ENCODE results near the gene TDRD12. TPM values are rescaled to one million over a fixed set of nuclear protein-coding genes. Genes with fewer than 3 reads are reported as not detected.
"Not testable (repeated sequence)": the region's sequence is repeated elsewhere in the genome, so short reads cannot be mapped to it uniquely, and the experiment has no call there.

TDRD12 gene
- total RNA-seq, 4 donors from 2014 or later, result 0.48 TPM; not detected in 3

DNA sequence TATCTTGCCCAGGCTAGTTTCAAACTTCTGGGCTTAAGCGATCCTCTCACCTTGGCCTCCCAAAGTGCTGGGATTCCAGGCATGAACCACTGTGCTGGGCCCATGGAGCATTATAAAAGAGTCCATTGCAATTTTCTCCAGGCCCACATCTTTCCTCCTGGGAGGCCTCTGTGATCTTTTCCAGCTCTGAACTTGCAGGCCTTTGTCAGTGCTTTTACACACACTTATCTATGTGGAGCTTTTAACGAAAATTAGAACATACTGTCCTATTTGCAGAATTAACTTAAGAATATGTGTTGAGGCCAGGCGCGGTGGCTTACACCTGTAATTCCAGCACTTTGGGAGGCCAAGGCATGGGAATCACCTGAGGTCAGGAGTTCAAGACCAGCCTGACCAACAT lies 23.9 kb downstream of the TDRD12 start:
- WGBS, 2 donors (ENCODE audit: low coverage in 1 of 2), result 88 to 98% methylated on average over 1 to 4 of the region's 4 CpGs
- intact Hi-C loops (cut with DNase I; ENCODE audit: low total_unique reads), result no loop called here
- in situ Hi-C loops (cut with MboI; ENCODE audit: low pct_ligation_motif_present in 1 of 4, low pct_unique_long_range_greater_than_20kb in 1 of 4, low sequenced_read_pairs in 3 of 4), result no loop called here

DNA sequence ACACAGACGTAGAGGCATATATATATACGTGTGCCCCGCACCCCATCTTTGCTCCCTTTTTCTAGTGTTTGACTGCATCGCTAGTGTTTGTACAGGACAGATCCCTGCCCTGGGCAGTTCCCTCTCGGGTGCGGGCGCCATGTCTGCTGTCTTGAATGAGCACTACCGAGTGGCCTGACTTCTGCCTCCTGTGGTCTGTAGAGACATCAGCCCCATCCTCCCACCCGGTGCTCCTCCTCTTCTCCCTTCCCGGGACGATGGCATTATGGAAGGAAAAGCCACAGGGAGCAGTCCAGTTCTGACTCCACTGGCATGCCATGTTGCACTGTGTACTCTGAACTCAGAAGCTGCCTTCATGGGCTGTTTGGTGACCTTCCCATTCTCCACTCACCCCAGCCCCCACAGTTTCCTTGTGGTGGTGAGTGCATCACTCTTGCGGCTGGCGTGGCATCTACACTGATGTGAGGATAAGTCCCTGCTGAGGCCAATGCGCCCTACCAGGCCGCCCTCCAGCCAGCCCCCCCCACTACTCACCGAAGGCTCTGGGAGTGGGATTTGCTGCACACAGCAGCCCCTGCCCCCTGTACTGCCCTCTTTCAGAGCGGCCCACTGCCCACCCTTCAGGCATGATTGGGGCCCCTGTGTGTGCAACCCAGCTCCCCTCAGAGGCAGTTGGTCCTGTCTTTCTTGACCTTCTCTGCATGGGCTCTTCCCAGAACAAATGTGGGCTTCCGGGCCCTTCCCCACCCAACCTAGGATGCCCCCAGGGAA lies 25.2 kb downstream of the TDRD12 start:
- Histone ChIP-seq H3K4me1 (no peaks in the 10 kb centered on the region), H3K27ac (no peak overlapping the region), H3K9me3 (no peaks in the 10 kb centered on the region), H3K4me3 (no peak overlapping the region), H3K36me3 (no peaks in the 10 kb centered on the region), H3K27me3 (peaks cover 6% of the 10 kb centered on the region)
- TF ChIP-seq, protein P1, sequence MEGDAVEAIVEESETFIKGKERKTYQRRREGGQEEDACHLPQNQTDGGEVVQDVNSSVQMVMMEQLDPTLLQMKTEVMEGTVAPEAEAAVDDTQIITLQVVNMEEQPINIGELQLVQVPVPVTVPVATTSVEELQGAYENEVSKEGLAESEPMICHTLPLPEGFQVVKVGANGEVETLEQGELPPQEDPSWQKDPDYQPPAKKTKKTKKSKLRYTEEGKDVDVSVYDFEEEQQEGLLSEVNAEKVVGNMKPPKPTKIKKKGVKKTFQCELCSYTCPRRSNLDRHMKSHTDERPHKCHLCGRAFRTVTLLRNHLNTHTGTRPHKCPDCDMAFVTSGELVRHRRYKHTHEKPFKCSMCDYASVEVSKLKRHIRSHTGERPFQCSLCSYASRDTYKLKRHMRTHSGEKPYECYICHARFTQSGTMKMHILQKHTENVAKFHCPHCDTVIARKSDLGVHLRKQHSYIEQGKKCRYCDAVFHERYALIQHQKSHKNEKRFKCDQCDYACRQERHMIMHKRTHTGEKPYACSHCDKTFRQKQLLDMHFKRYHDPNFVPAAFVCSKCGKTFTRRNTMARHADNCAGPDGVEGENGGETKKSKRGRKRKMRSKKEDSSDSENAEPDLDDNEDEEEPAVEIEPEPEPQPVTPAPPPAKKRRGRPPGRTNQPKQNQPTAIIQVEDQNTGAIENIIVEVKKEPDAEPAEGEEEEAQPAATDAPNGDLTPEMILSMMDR (IDR thresholded peaks at IDR 0.05), result no peak
- TF ChIP-seq EP300 (IDR thresholded peaks at IDR 0.05; ENCODE audit: low read depth) (no peak), POLR2A (IDR thresholded peaks at IDR 0.05) (no peak), POLR2AphosphoS5 (IDR thresholded peaks at IDR 0.05) (no peak)
- no peak for DNase-seq
- WGBS, 2 donors (ENCODE audit: low coverage in 1 of 2), result 85 to 86% methylated on average over 6 to 18 of the region's 18 CpGs
- intact Hi-C loops (cut with DNase I; ENCODE audit: low total_unique reads), result no loop called here
- in situ Hi-C loops (cut with MboI; ENCODE audit: low pct_ligation_motif_present in 1 of 4, low pct_unique_long_range_greater_than_20kb in 1 of 4, low sequenced_read_pairs in 3 of 4), result no loop called here

More for the DNA sequence above, 23.9 kb downstream of the TDRD12 start:
- Histone ChIP-seq H3K27me3 (no peaks in the 10 kb centered on the region), H3K4me3 (no peak overlapping the region), H3K36me3 (no peaks in the 10 kb centered on the region), H3K9me3 (no peaks in the 10 kb centered on the region), H3K4me1 (no peaks in the 10 kb centered on the region), H3K27ac (no peak overlapping the region)
- TF ChIP-seq EP300 (IDR thresholded peaks at IDR 0.05; ENCODE audit: low read depth) (no peak), POLR2AphosphoS5 (IDR thresholded peaks at IDR 0.05) (no peak), POLR2A (IDR thresholded peaks at IDR 0.05) (no peak)
- TF ChIP-seq, protein P1 (IDR thresholded peaks at IDR 0.05), result no peak
- no peak for DNase-seq

DNA sequence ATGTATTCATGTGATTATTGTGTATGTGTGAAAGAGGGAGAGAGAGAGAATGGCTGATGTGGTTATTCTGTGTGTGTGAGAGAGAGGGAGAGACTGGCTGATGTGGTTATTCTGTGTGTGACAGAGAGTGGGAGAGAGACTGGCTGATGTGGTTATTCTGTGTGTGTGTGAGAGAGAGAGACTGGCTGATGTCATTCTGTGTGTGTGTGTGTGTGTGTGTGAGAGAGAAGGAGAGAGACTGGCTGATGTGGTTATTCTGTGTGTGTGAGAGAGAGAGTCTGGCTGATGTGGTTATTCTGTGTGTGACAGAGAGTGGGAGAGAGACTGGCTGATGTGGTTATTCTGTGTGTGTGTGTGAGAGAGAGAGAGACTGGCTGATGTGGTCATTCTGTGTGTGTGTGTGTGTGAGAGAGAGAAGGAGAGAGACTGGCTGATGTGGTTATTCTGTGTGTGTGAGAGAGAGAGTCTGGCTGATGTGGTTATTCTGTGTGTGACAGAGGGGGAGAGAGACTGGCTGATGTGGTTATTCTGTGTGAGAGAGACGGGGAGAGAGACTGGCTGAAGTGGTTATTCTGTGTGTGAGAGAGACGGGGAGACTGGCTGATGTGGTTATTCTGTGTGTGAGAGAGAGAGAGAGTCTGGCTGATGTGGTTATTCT lies 26.2 kb downstream of the TDRD12 start:
- H3K4me1 ChIP-seq; DNase-seq; H3K4me3 ChIP-seq; in situ Hi-C loops (cut with MboI; ENCODE audit: low pct_ligation_motif_present in 1 of 4, low pct_unique_long_range_greater_than_20kb in 1 of 4, low sequenced_read_pairs in 3 of 4); H3K36me3 ChIP-seq; intact Hi-C loops (cut with DNase I; ENCODE audit: low total_unique reads); H3K27ac ChIP-seq; H3K9me3 ChIP-seq: not testable (repeated sequence)
- 21 to 39% methylated on average over 2 of the region's 2 CpGs for WGBS, 2 donors (ENCODE audit: low coverage in 1 of 2)
- peaks cover 10% of the 10 kb centered on the region for H3K27me3 ChIP-seq

DNA sequence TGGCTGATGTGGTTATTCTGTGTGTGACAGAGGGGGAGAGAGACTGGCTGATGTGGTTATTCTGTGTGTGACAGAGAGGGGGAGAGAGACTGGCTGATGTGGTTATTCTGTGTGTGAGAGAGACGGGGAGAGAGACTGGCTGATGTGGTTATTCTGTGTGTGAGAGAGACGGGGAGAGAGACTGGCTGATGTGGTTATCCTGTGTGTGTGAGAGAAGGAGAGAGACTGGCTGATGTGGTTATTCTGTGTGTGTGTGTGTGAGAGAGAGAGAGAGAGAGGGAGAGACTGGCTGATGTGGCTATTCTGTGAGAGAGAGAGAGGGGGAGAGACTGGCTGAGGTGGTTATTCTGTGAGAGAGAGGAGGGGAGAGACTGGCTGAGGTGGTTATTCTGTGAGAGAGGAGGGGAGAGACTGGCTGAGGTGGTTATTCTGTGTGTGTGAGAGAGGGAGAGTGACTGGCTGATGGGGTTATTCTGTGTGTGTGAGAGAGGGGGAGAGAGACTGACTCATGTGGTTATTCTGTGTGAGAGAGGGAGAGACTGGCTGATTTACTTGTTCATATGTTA lies 27.1 kb downstream of the TDRD12 start:
- H3K27ac ChIP-seq; in situ Hi-C loops (cut with MboI; ENCODE audit: low pct_ligation_motif_present in 1 of 4, low pct_unique_long_range_greater_than_20kb in 1 of 4, low sequenced_read_pairs in 3 of 4); H3K4me1 ChIP-seq; H3K9me3 ChIP-seq; H3K4me3 ChIP-seq; H3K36me3 ChIP-seq; DNase-seq; intact Hi-C loops (cut with DNase I; ENCODE audit: low total_unique reads): not testable (repeated sequence)
- H3K27me3 ChIP-seq, result peaks cover 13% of the 10 kb centered on the region
- 19 to 40% methylated on average over 2 of the region's 2 CpGs for WGBS, 2 donors (ENCODE audit: low coverage in 1 of 2)

DNA sequence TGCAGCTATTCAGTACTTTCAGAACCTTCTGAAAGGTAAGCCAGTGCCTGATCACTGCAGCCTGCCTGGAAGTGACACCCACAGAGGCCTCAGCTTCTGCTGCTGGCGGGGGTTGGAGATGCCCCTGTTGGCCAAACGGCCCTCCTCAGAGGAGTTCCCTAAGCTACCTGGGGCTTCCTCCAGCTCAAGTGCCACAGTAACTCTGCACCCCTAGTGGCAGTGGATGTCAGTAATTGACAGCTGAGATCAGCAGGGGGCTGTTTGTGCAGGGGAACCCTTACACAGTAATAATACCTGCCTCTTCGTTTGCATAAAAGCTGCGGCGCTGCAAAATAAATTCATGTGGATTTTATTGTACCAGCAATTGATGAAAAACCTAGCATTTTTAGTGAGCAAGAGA lies 28.9 kb downstream of the TDRD12 start:
- no peak overlapping the region for H3K27ac ChIP-seq
- H3K4me1 ChIP-seq, result no peaks in the 10 kb centered on the region
- no peaks in the 10 kb centered on the region for H3K36me3 ChIP-seq
- peaks cover 22% of the 10 kb centered on the region for H3K27me3 ChIP-seq
- H3K4me3 ChIP-seq, result no peak overlapping the region
- DNase-seq, result no peak
- TF ChIP-seq, protein P1 (IDR thresholded peaks at IDR 0.05), result peak in 2 of 5 experiments; percentile 5 to 8
- TF ChIP-seq EP300 (IDR thresholded peaks at IDR 0.05; ENCODE audit: low read depth) (no peak), POLR2AphosphoS5 (IDR thresholded peaks at IDR 0.05) (no peak), POLR2A (IDR thresholded peaks at IDR 0.05) (no peak)
- H3K9me3 ChIP-seq, result no peaks in the 10 kb centered on the region
- intact Hi-C loops (cut with DNase I; ENCODE audit: low total_unique reads), result no loop called here
- in situ Hi-C loops (cut with MboI; ENCODE audit: low pct_ligation_motif_present in 1 of 4, low pct_unique_long_range_greater_than_20kb in 1 of 4, low sequenced_read_pairs in 3 of 4), result no loop called here
- WGBS, 2 donors (ENCODE audit: low coverage in 1 of 2), result 54 to 77% methylated on average over 3 to 5 of the region's 5 CpGs
